Measurements from ENCODE around the gene LRCH3. TPM values are rescaled to one million over a fixed set of nuclear protein-coding genes. Genes with fewer than 3 reads are reported as not detected.

Gene LRCH3
- total RNA-seq (10 to 100 TPM; 43.5 to 75.5 (median 68.5) TPM), polyA plus RNA-seq (10 to 100 TPM; 13.5 to 35.2 TPM), total RNA-seq (78.6 reads per million, percentile 80 among the genes with 10 or more reads in this experiment)

DNA sequence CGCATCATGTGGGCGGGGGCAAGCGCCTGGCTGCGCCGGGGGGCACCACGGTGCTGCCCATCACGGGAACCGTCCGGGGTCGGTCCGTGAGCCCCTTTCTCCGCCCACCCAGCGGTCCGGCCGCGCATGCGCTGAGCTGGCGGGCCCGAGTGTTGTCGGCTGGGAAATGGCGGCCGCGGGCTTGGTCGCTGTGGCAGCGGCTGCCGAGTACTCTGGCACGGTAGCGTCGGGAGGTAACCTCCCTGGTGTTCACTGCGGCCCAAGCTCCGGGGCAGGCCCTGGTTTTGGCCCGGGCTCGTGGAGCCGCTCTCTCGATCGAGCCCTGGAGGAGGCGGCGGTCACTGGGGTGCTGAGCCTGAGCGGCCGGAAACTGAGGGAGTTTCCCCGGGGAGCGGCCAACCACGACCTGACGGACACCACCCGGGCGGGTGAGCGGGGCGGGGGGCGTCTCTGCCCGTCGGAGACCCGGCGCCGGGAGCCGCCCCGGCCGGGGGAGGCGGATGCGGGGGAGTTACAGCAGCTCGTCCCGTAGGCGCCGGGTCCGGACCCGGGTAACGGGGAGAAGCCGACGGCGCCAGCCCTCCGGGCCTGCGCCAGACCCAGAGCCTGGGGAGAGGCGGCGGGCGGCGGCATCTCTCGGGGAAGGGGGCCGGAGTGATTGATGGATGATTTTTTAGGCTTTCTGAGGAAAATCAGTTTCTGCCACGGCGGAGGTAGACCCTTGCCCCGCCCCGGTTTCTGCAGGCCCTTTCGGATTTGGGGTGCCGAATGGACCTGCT lies at the start of gene LRCH3:
LRCH3 (plus strand) TSS at position 142 of the 779 bp plus-strand sequence; CDS start at position 167, 25 bp downstream.
- ATAC-seq (peak; percentile 81), DNase-seq (peak; percentile 71 to 92 (median 82))
- H3K27ac ChIP-seq (ENCODE audit: low read depth, low read length) = peak within 1 kb of the TSS; percentile 97
- H3K9me3 ChIP-seq (ENCODE audit: control insufficient read depth in 2 of 3, low read length in 3 of 3) = no peaks in the 10 kb centered on the region
- peaks cover 6 to 17% of the 10 kb centered on the region in 2 donors for H3K4me1 ChIP-seq (ENCODE audit: control insufficient read depth in 2 of 2, insufficient read depth in 2 of 2, low read length in 2 of 2)
- no peaks in the 10 kb centered on the region for H3K9me3 Mint-ChIP-seq
- H3K27me3 ChIP-seq (ENCODE audit: control insufficient read depth in 2 of 2, insufficient read depth in 2 of 2, low read length in 2 of 2) = no peaks in the 10 kb centered on the region
- H3K27ac Mint-ChIP-seq = peak within 1 kb of the TSS; percentile 95 to 100 (median 97)
- peaks cover 0 to 1% (median 0%) of the 10 kb centered on the region in 5 donors for H3K27me3 Mint-ChIP-seq
- H3K4me3 ChIP-seq (ENCODE audit: low read length) = peak within 1 kb of the TSS; percentile 69
- ChIA-PET CTCF (interaction anchor here (1.2 to 1.6 kb wide), 2 partner anchors 42 to 57 kb away, joined by 3 read pairs; no protein-coding TSS in a partner anchor), POLR2A (interaction anchor here (0.5 to 3.9 kb wide), 11 partner anchors 8 to 79 kb away, joined by 3 to 22 read pairs (median 4); partner anchors contain the start of gene FYTTD1)
- H3K36me3 ChIP-seq (ENCODE audit: control insufficient read depth in 2 of 3, insufficient read depth in 3 of 3, low read length in 3 of 3) = peaks cover 0 to 10% (median 0%) of the 10 kb centered on the region in 3 experiments
- intact Hi-C loops (cut with micrococcal nuclease) = loop anchor here (1.0 to 10.0 kb wide), 8 partner anchors 11 to 169 kb away; partner anchors contain the start of genes RUBCN (in 2 of the 2), FYTTD1 (in 1 of the 2), LMLN (in 1 of the 2) and RPL35A (in 1 of the 2)
- peaks cover 20 to 54% (median 45%) of the 10 kb centered on the region in 7 donors for H3K4me1 Mint-ChIP-seq
- peaks cover 0 to 10% (median 0%) of the 10 kb centered on the region in 5 donors for H3K36me3 Mint-ChIP-seq
- H3K4me3 Mint-ChIP-seq = peak within 1 kb of the TSS; percentile 91 to 99 (median 96)

- ATAC-seq (no peak), DNase-seq (no peak)
- ChIA-PET POLR2A (interaction anchor here (1.3 kb wide), 1 partner anchor 31 kb away, joined by 3 read pairs; no protein-coding TSS in a partner anchor), CTCF (interaction anchor here (0.5 to 0.9 kb wide), 2 partner anchors 22 to 53 kb away, joined by 3 to 4 read pairs; no protein-coding TSS in a partner anchor)
- no peaks in the 10 kb centered on the region for H3K27me3 ChIP-seq (ENCODE audit: control insufficient read depth in 2 of 2, insufficient read depth in 2 of 2, low read length in 2 of 2)
- H3K9me3 ChIP-seq (ENCODE audit: control insufficient read depth in 2 of 3, low read length in 3 of 3) = no peaks in the 10 kb centered on the region
- no peak overlapping the region for H3K4me3 ChIP-seq (ENCODE audit: low read length)
- H3K4me1 ChIP-seq (ENCODE audit: control insufficient read depth in 2 of 2, insufficient read depth in 2 of 2, low read length in 2 of 2) = no peaks in the 10 kb centered on the region
- H3K27me3 Mint-ChIP-seq = peaks cover 0 to 3% (median 0%) of the 10 kb centered on the region in 5 donors
- H3K27ac Mint-ChIP-seq = no peak overlapping the region
- no peak overlapping the region for H3K4me3 Mint-ChIP-seq
- H3K27ac ChIP-seq (ENCODE audit: low read depth, low read length) = no peak overlapping the region
- intact Hi-C loops (cut with micrococcal nuclease) = no loop called here
- no peaks in the 10 kb centered on the region for H3K36me3 ChIP-seq (ENCODE audit: control insufficient read depth in 2 of 3, insufficient read depth in 3 of 3, low read length in 3 of 3)
- peaks cover 0 to 4% (median 0%) of the 10 kb centered on the region in 5 donors for H3K36me3 Mint-ChIP-seq
- H3K9me3 Mint-ChIP-seq = no peaks in the 10 kb centered on the region
- peaks cover under 1 to 13% (median 4%) of the 10 kb centered on the region in 7 donors for H3K4me1 Mint-ChIP-seq
Measured at GRCh38 chr3:197742787-197743186, 48.3 kb upstream of the LRCH3 start.

DNA sequence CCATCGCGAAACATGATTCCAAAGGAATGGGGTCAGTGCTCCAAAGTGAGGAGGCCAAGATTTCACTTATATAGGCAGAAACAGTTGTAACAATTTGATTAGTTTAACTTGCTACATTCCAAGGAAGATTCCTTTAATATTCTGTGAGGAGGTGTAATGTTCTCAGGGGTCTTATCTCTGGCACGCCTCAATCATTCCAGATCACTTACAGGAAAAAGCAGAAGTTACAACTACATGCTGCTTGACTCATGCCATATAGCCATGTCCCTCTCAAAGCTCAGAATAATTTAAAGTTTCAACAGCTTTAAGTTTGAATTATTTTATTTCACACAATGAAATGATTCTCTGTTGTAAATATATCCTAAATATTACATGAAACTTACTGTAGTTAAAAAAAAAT lies 44.8 kb upstream of the LRCH3 start:
- H3K36me3 Mint-ChIP-seq = peaks cover 0 to 4% (median 1%) of the 10 kb centered on the region in 5 donors
- POLR2A ChIA-PET = interaction anchor here (1.7 kb wide), 1 partner anchor 34 kb away, joined by 5 read pairs; no protein-coding TSS in a partner anchor
- ATAC-seq = no peak
- intact Hi-C loops (cut with micrococcal nuclease) = no loop called here
- Histone ChIP-seq H3K27me3 (ENCODE audit: control insufficient read depth in 2 of 2, insufficient read depth in 2 of 2, low read length in 2 of 2) (no peaks in the 10 kb centered on the region), H3K9me3 (ENCODE audit: control insufficient read depth in 2 of 3, low read length in 3 of 3) (no peaks in the 10 kb centered on the region), H3K36me3 (ENCODE audit: control insufficient read depth in 2 of 3, insufficient read depth in 3 of 3, low read length in 3 of 3) (peaks cover 0 to 7% (median 0%) of the 10 kb centered on the region in 3 experiments), H3K4me3 (ENCODE audit: low read length) (no peak overlapping the region), H3K4me1 (ENCODE audit: control insufficient read depth in 2 of 2, insufficient read depth in 2 of 2, low read length in 2 of 2) (peaks cover 0 to 8% of the 10 kb centered on the region in 2 donors), H3K27ac (ENCODE audit: low read depth, low read length) (no peak overlapping the region)
- peaks cover 0 to 4% (median 0%) of the 10 kb centered on the region in 11 donors for H3K9me3 Mint-ChIP-seq
- DNase-seq = no peak
- CTCF ChIA-PET = interaction anchor here (1.0 kb wide), 1 partner anchor 55 kb away, joined by 6 read pairs; no protein-coding TSS in a partner anchor
- H3K4me1 Mint-ChIP-seq = peaks cover 11 to 28% (median 21%) of the 10 kb centered on the region in 7 donors
- peak overlapping the region in 1 of 9 donors; percentile 56 for H3K27ac Mint-ChIP-seq
- no peak overlapping the region for H3K4me3 Mint-ChIP-seq
- peaks cover 0 to 3% (median 0%) of the 10 kb centered on the region in 5 donors for H3K27me3 Mint-ChIP-seq

DNA sequence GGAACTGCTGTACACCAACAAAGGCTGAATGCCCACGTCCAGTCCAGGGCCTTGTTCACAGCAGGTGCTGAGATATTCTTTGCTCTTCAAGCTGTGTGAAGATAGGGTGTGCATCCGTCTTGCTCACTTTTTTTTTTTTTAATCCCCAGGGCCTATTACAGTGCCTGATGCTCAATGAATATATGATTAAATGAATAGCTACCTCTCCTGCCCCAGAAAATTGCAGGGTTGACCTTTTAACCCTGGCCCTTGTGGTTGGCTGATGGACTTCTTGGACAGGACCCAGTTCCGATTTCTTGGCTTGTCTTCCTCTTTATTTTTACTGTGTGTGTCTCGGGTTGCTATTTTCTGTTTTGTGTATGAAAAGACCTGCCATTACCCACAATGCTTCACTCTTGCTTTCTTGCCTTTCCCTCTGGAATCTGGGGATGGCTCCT lies 44.2 kb upstream of the LRCH3 start:
- ChIA-PET POLR2A (interaction anchor here (1.7 kb wide), 1 partner anchor 34 kb away, joined by 5 read pairs; no protein-coding TSS in a partner anchor), CTCF (no interaction called here)
- peaks cover 0 to 4% (median 0%) of the 10 kb centered on the region in 11 donors for H3K9me3 Mint-ChIP-seq
- no peaks in the 10 kb centered on the region for H3K9me3 ChIP-seq (ENCODE audit: control insufficient read depth in 2 of 3, low read length in 3 of 3)
- H3K4me1 Mint-ChIP-seq = peaks cover 14 to 32% (median 25%) of the 10 kb centered on the region in 7 donors
- no peak overlapping the region for H3K27ac ChIP-seq (ENCODE audit: low read depth, low read length)
- DNase-seq (no peak), ATAC-seq (no peak)
- peak overlapping the region in 5 of 9 donors; percentile 10 to 86 (median 65) for H3K27ac Mint-ChIP-seq
- peaks cover 0 to 7% (median 0%) of the 10 kb centered on the region in 3 experiments for H3K36me3 ChIP-seq (ENCODE audit: control insufficient read depth in 2 of 3, insufficient read depth in 3 of 3, low read length in 3 of 3)
- no peak overlapping the region for H3K4me3 ChIP-seq (ENCODE audit: low read length)
- H3K27me3 Mint-ChIP-seq = peaks cover 0 to 3% (median 0%) of the 10 kb centered on the region in 5 donors
- H3K27me3 ChIP-seq (ENCODE audit: control insufficient read depth in 2 of 2, insufficient read depth in 2 of 2, low read length in 2 of 2) = no peaks in the 10 kb centered on the region
- no peak overlapping the region for H3K4me3 Mint-ChIP-seq
- peaks cover 0 to 4% (median 1%) of the 10 kb centered on the region in 5 donors for H3K36me3 Mint-ChIP-seq
- intact Hi-C loops (cut with micrococcal nuclease) = no loop called here
- peaks cover 0 to 12% of the 10 kb centered on the region in 2 donors for H3K4me1 ChIP-seq (ENCODE audit: control insufficient read depth in 2 of 2, insufficient read depth in 2 of 2, low read length in 2 of 2)

GRCh38 chr3:197748597-197749314 lies 42.3 kb upstream of the LRCH3 start:
- Histone ChIP-seq H3K4me3 (ENCODE audit: low read length) (peak overlapping the region; percentile 85), H3K4me1 (ENCODE audit: control insufficient read depth in 2 of 2, insufficient read depth in 2 of 2, low read length in 2 of 2) (peaks cover 11 to 27% of the 10 kb centered on the region in 2 donors), H3K27me3 (ENCODE audit: control insufficient read depth in 2 of 2, insufficient read depth in 2 of 2, low read length in 2 of 2) (no peaks in the 10 kb centered on the region), H3K9me3 (ENCODE audit: control insufficient read depth in 2 of 3, low read length in 3 of 3) (no peaks in the 10 kb centered on the region), H3K27ac (ENCODE audit: low read depth, low read length) (peak overlapping the region; percentile 94), H3K36me3 (ENCODE audit: control insufficient read depth in 2 of 3, insufficient read depth in 3 of 3, low read length in 3 of 3) (peaks cover 0 to 7% (median 0%) of the 10 kb centered on the region in 3 experiments)
- H3K36me3 Mint-ChIP-seq = peaks cover 0 to 4% (median 1%) of the 10 kb centered on the region in 5 donors
- ATAC-seq = no peak
- intact Hi-C loops (cut with micrococcal nuclease) = loop anchor here (1.0 to 2.0 kb wide), 7 partner anchors 11 to 202 kb away; partner anchors contain the start of genes LRCH3 (in 1 of the 2) and RPL35A (in 1 of the 2)
- CTCF ChIA-PET = interaction anchor here (0.6 to 1.4 kb wide), 5 partner anchors 13 to 194 kb away, joined by 3 to 8 read pairs (median 4); no protein-coding TSS in a partner anchor
- peaks cover 0 to 4% (median 0%) of the 10 kb centered on the region in 11 donors for H3K9me3 Mint-ChIP-seq
- POLR2A ChIA-PET = interaction anchor here (0.7 to 1.7 kb wide), 7 partner anchors 10 to 46 kb away, joined by 3 to 22 read pairs (median 7); partner anchors contain the start of genes LRCH3 and RUBCN
- peak overlapping the region; percentile 95 to 100 (median 98) for H3K4me3 Mint-ChIP-seq
- DNase-seq = no peak
- peak overlapping the region; percentile 95 to 100 (median 99) for H3K27ac Mint-ChIP-seq
- peaks cover 22 to 51% (median 41%) of the 10 kb centered on the region in 7 donors for H3K4me1 Mint-ChIP-seq
- H3K27me3 Mint-ChIP-seq = no peaks in the 10 kb centered on the region

Data from naive thymus-derived CD4-positive, alpha-beta T cell (primary cell).